ENCODE data around the gene ATP4A. TPM values are rescaled to one million over a fixed set of nuclear protein-coding genes. Genes with fewer than 3 reads are reported as not detected.

ATP4A gene
- total RNA-seq, 2 donors from 2014 or later = 8.2 TPM; not detected in 1

- peak overlapping the region; percentile 74 to 92 (median 90) for H3K27ac ChIP-seq
- ATAC-seq (peak; percentile 89), DNase-seq (peak; percentile 90 to 94 (median 92))
- H3K4me3 ChIP-seq = peak overlapping the region; percentile 18 to 46
- peaks cover 19% of the 10 kb centered on the region for H3K4me1 ChIP-seq
- H3K36me3 ChIP-seq (replicated peaks in 1 of 2; ENCODE audit: insufficient read depth in 1 of 2, low read depth in 2 of 2) = peaks cover 0 to 3% of the 10 kb centered on the region in 2 donors
- no peaks in the 10 kb centered on the region for H3K9me3 ChIP-seq
- intact Hi-C loops (cut with DNase I) = no loop called here
- 0% methylated on average over 23 to 39 of the region's 39 CpGs for WGBS, 2 donors
- H3K27me3 ChIP-seq = no peaks in the 10 kb centered on the region
- TF ChIP-seq CTCF (IDR thresholded peaks at IDR 0.05) (peak; percentile 96 to 98 (median 97)), POLR2A (IDR thresholded peaks at IDR 0.05) (peak; percentile 63 to 92 (median 91))
Observed at GRCh38 chr19:35509861-35510625, 53.4 kb downstream of the ATP4A start.

GRCh38 chr19:35509018-35509652, 54.3 kb downstream of the ATP4A start:
- peak overlapping the region; percentile 18 to 46 for H3K4me3 ChIP-seq
- intact Hi-C loops (cut with DNase I) = no loop called here
- TF ChIP-seq POLR2A (IDR thresholded peaks at IDR 0.05) (peak; percentile 21 to 76 (median 73)), CTCF (IDR thresholded peaks at IDR 0.05) (peak in 1 of 7 experiments; percentile 16)

GRCh38 chr19:35508129-35508528, 55.3 kb downstream of the ATP4A start:
- no peak for ATAC-seq
- intact Hi-C loops (cut with DNase I) = no loop called here
- peaks cover 0 to 3% of the 10 kb centered on the region in 2 donors for H3K36me3 ChIP-seq (replicated peaks in 1 of 2; ENCODE audit: insufficient read depth in 1 of 2, low read depth in 2 of 2)
- WGBS, 2 donors = 72 to 88% methylated on average over 3 of the region's 3 CpGs
- no peak for TF ChIP-seq CTCF (IDR thresholded peaks at IDR 0.05)
- no peaks in the 10 kb centered on the region for H3K9me3 ChIP-seq
- no peak for DNase-seq
- no peak overlapping the region for H3K27ac ChIP-seq
- no peaks in the 10 kb centered on the region for H3K27me3 ChIP-seq
- H3K4me3 ChIP-seq = no peak overlapping the region
- peaks cover 19% of the 10 kb centered on the region for H3K4me1 ChIP-seq

More at GRCh38 chr19:35509018-35509652, 54.3 kb downstream of the ATP4A start:
- DNase-seq (peak; percentile 76 to 89 (median 88)), ATAC-seq (peak; percentile 80)
- peaks cover 0 to 3% of the 10 kb centered on the region in 2 donors for H3K36me3 ChIP-seq (replicated peaks in 1 of 2; ENCODE audit: insufficient read depth in 1 of 2, low read depth in 2 of 2)
- H3K27ac ChIP-seq = peak overlapping the region; percentile 74 to 92 (median 90)
- no peaks in the 10 kb centered on the region for H3K27me3 ChIP-seq
- 13 to 14% methylated on average over 12 of the region's 12 CpGs for WGBS, 2 donors
- H3K9me3 ChIP-seq = no peaks in the 10 kb centered on the region
- peaks cover 19% of the 10 kb centered on the region for H3K4me1 ChIP-seq

GRCh38 chr19:35507561-35507960, 55.9 kb downstream of the ATP4A start:
- Histone ChIP-seq H3K4me1 (peaks cover 19% of the 10 kb centered on the region), H3K4me3 (no peak overlapping the region), H3K27me3 (no peaks in the 10 kb centered on the region), H3K27ac (no peak overlapping the region), H3K9me3 (no peaks in the 10 kb centered on the region), H3K36me3 (replicated peaks in 1 of 2; ENCODE audit: insufficient read depth in 1 of 2, low read depth in 2 of 2) (peaks cover 0 to 3% of the 10 kb centered on the region in 2 donors)
- TF ChIP-seq CTCF (IDR thresholded peaks at IDR 0.05) (no peak), POLR2A (IDR thresholded peaks at IDR 0.05) (no peak)
- DNase-seq (no peak), ATAC-seq (no peak)
- 81 to 93% methylated on average over 10 to 11 of the region's 11 CpGs for WGBS, 2 donors
- intact Hi-C loops (cut with DNase I) = no loop called here
